ENCODE results near the gene RAB3D. TPM values are rescaled to one million over a fixed set of nuclear protein-coding genes. Genes with fewer than 3 reads are reported as not detected.

RAB3D gene
- total and polyA plus RNA-seq, 4 donors = 16.0 to 73.2 (median 23.3) TPM

GRCh38 chr19:11375143-11375948 lies 35.9 kb upstream of the RAB3D start:
- Histone ChIP-seq H3K27me3 (ENCODE audit: control insufficient read depth in 3 of 3, insufficient read depth in 3 of 3, low read length in 2 of 3) (no peaks in the 10 kb centered on the region), H3K36me3 (ENCODE audit: control insufficient read depth in 4 of 4, insufficient read depth in 4 of 4, low read length in 4 of 4) (peaks cover 0 to 5% (median 0%) of the 10 kb centered on the region in 4 donors), H3K27ac (ENCODE audit: low read depth in 1 of 2, low read length in 1 of 2) (peak overlapping the region; percentile 75 to 91), H3K9me3 (ENCODE audit: control insufficient read depth in 4 of 4, insufficient read depth in 3 of 4, low read length in 3 of 4) (no peaks in the 10 kb centered on the region), H3K9ac (ENCODE audit: insufficient read depth in 1 of 2, low read length in 2 of 2) (peak overlapping the region; percentile 14 to 67), H3K4me3 (peak overlapping the region; percentile 29), H3K4me1 (ENCODE audit: control insufficient read depth in 5 of 5, insufficient read depth in 5 of 5, low read length in 5 of 5) (peaks cover 0 to 19% (median 13%) of the 10 kb centered on the region in 5 donors)
- DNase-seq (peak in 2 of 3 donors; percentile 69 to 80), ATAC-seq (ENCODE audit: insufficient read depth, low FRiP score) (no peak)
- TF ChIP-seq CTCF (IDR thresholded peaks at IDR 0.05; ENCODE audit: control extremely low read depth, extremely low read depth) = no peak
- WGBS, 2 donors = 5 to 7% methylated on average over 27 of the region's 27 CpGs

- TF ChIP-seq CTCF (IDR thresholded peaks at IDR 0.05; ENCODE audit: control extremely low read depth, extremely low read depth) = no peak
- Histone ChIP-seq H3K36me3 (ENCODE audit: control insufficient read depth in 4 of 4, insufficient read depth in 4 of 4, low read length in 4 of 4) (peaks cover 0 to 5% (median 0%) of the 10 kb centered on the region in 4 donors), H3K27me3 (ENCODE audit: control insufficient read depth in 3 of 3, insufficient read depth in 3 of 3, low read length in 2 of 3) (no peaks in the 10 kb centered on the region), H3K4me1 (ENCODE audit: control insufficient read depth in 5 of 5, insufficient read depth in 5 of 5, low read length in 5 of 5) (peaks cover 0 to 17% (median 13%) of the 10 kb centered on the region in 5 donors), H3K9ac (ENCODE audit: insufficient read depth in 1 of 2, low read length in 2 of 2) (peak within 1 kb of the TSS; percentile 14 to 77), H3K9me3 (ENCODE audit: control insufficient read depth in 4 of 4, insufficient read depth in 3 of 4, low read length in 3 of 4) (no peaks in the 10 kb centered on the region), H3K4me3 (peak within 1 kb of the TSS; percentile 58), H3K27ac (ENCODE audit: low read depth in 1 of 2, low read length in 1 of 2) (peak within 1 kb of the TSS; percentile 94)
- ATAC-seq (ENCODE audit: insufficient read depth, low FRiP score) = peak; percentile 93
- 0% methylated on average over 44 of the region's 44 CpGs for WGBS, 2 donors
- peak; percentile 99 to 100 (median 100) for DNase-seq
These were observed 35.1 kb upstream of the RAB3D start, which contains the start of gene SWSAP1 for GRCh38 chr19:11374433-11375142. Gene SWSAP1, plus strand, starts transcription at chr19:11374666. Its CDS starts 15 bp downstream, at chr19:11374681.

GRCh38 chr19:11373885-11374432 lies 34.5 kb upstream of the RAB3D start:
- Histone ChIP-seq H3K4me1 (ENCODE audit: control insufficient read depth in 5 of 5, insufficient read depth in 5 of 5, low read length in 5 of 5) (peaks cover 0 to 17% (median 13%) of the 10 kb centered on the region in 5 donors), H3K9me3 (ENCODE audit: control insufficient read depth in 4 of 4, insufficient read depth in 3 of 4, low read length in 3 of 4) (no peaks in the 10 kb centered on the region), H3K4me3 (peak overlapping the region; percentile 17), H3K27me3 (ENCODE audit: control insufficient read depth in 3 of 3, insufficient read depth in 3 of 3, low read length in 2 of 3) (no peaks in the 10 kb centered on the region), H3K27ac (ENCODE audit: low read depth in 1 of 2, low read length in 1 of 2) (no peak overlapping the region), H3K36me3 (ENCODE audit: control insufficient read depth in 4 of 4, insufficient read depth in 4 of 4, low read length in 4 of 4) (peaks cover 0 to 5% (median 0%) of the 10 kb centered on the region in 4 donors), H3K9ac (ENCODE audit: insufficient read depth in 1 of 2, low read length in 2 of 2) (peak overlapping the region in 1 of 2 donors; percentile 77)
- WGBS, 2 donors = 17 to 31% methylated on average over 11 of the region's 11 CpGs
- ATAC-seq (ENCODE audit: insufficient read depth, low FRiP score) (no peak), DNase-seq (no peak)
- no peak for TF ChIP-seq CTCF (IDR thresholded peaks at IDR 0.05; ENCODE audit: control extremely low read depth, extremely low read depth)

All from lung (tissue), 12 donors.